SJCRH30 (cell line): ENCODE measurements around the gene PXYLP1. TPM values are rescaled to one million over a fixed set of nuclear protein-coding genes. Genes with fewer than 3 reads are reported as not detected.

Experiments
- DNase-seq, 2 experiments: peaks; one replicate each; pipeline ENCODE4 v3.0.0-alpha.2; 2015 to 2020
- H3K27ac ChIP-seq: fragments of 250-450 bp; sonication (Bioruptor Pico); 2 replicates; pipeline ENCODE4 v1.5.1; 2020; ENCODE audit warnings: mild to moderate bottlenecking, moderate library complexity
- H3K27me3 ChIP-seq: fragments of 250-450 bp; sonication (Bioruptor Pico); 2 replicates; pipeline ENCODE4 v1.5.1; 2020; ENCODE audit warnings: mild to moderate bottlenecking, moderate library complexity
- H3K36me3 ChIP-seq: fragments of 250-450 bp; sonication (Bioruptor Pico); 2 replicates; pipeline ENCODE4 v1.5.1; 2020; ENCODE audit warnings: mild to moderate bottlenecking, moderate library complexity
- H3K4me1 ChIP-seq: fragments of 250-450 bp; sonication (Bioruptor Pico); 2 replicates; pipeline ENCODE4 v1.5.1; 2020; ENCODE audit warnings: mild to moderate bottlenecking, moderate library complexity
- H3K4me3 ChIP-seq: fragments of 250-450 bp; sonication (Bioruptor Pico); 2 replicates; pipeline ENCODE4 v1.5.1; 2020; ENCODE audit warnings: mild to moderate bottlenecking, moderate library complexity
- H3K9me3 ChIP-seq: fragments of 250-450 bp; sonication (Bioruptor Pico); replicated peaks from 2 replicates; pipeline ENCODE4 v1.5.1; 2020; ENCODE audit warnings: mild to moderate bottlenecking, moderate library complexity
- total RNA-seq: library from RNA; depleted of rRNA; stranded (reverse); fragments of >200 nt; shearing (Covaris generic); gene quantifications from 2 replicates; pipeline ENCODE4 v1.2.3, GENCODE V29; 2014

PXYLP1 gene
- total RNA-seq, 1 experiment from 2014 or later: 24.9 TPM

DNA sequence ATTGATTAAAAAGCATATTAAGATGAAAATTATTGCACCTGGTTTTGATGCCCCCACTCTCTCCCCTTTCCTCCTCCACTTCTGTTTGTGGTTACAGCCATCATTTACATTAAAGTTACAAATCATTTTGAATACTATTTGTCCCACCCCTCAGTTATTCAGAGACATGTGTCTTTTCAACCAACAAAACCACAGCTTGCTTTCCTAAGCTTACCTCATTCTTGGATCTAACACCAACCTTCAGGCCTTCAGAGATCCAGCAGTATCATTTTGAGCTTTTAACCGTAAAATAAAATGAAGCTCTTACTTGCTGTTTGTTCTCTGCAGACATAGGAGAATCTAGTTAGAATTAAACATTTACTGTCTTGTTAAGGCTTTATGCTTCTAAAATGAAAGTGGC lies 4.7 kb downstream of the PXYLP1 start:
- Histone ChIP-seq H3K27ac (no peak overlapping the region), H3K36me3 (no peaks in the 10 kb centered on the region), H3K27me3 (no peaks in the 10 kb centered on the region), H3K4me1 (peaks cover 18% of the 10 kb centered on the region), H3K9me3 (no peaks in the 10 kb centered on the region), H3K4me3 (no peak overlapping the region)
- no peak for DNase-seq

DNA sequence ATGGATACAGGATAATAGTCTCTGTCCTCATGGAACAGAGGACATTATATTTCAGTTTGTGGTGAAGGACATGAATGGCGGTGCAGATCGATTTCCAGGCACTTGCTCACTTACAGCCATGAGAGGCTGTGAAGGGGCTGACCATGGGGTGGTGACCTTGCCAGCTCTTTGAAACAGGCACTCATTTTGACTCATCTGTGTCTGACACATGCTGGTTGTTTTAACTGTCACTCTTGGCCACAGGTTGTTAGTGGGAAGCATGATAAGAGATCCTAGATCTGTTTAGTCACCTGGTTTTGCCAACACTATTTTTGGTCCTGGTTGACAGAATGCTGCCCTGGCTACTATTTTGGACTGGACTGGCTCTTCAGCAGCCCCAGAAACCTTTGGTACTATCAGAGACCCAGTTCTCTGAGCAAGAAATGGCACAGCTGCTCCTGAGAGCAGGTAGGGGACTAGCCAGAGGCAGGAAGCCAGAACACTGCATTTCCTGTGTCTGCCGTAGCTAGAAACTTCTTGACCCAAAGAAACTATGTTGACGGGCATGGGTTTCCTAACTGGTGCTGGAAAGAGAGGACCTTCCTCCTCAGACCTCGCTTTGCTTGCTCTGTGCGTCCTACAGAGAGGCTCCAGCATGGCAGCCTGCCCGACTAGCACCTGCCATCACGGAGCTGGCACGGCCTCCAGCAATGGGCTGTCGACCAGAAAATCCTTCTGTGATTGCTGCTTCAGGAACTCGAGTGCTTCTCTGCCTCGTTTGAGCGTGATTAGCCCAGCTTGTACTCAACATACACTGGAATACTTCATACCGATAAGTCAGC lies 6.3 kb downstream of the PXYLP1 start:
- Histone ChIP-seq H3K4me1 (peaks cover 18% of the 10 kb centered on the region), H3K9me3 (no peaks in the 10 kb centered on the region), H3K4me3 (no peak overlapping the region), H3K36me3 (no peaks in the 10 kb centered on the region), H3K27me3 (no peaks in the 10 kb centered on the region), H3K27ac (no peak overlapping the region)
- DNase-seq: no peak

DNA sequence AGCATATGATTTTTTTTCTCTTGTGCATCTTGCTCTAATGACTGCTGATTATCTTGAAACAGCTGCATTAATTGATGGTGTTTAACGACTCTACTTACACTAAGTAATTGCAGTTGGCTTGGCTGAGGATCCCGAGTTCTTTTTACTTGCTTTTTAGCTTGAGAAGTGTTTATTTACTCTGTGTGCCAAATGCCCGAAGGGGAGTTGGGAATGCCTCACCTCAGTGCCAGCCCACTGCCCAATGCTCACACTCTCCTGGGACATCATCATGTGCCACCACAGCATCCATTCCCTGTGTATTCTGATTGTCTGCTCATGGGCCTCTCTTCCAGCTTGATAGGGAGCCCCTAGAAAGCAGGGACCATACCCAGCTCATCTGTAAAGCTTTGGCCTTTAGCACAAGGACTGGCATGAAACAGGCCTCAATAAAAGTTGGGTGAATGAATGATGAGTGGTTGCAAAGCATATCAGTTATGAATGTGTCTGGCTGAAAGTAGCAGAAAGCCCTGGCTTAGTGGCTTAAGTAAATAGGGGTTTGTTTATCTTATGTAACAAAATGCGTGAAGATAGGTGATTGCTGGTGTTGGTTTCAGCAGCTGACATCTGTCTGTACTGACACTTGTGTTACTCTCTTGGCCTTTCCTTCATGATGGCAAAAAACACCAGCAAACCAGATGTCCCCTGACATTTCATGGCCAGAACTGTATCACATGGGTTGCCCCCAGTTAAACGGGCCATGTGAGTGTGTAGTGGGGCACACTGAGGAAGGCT lies 8.1 kb downstream of the PXYLP1 start:
- no peaks in the 10 kb centered on the region for H3K27me3 ChIP-seq
- no peaks in the 10 kb centered on the region for H3K36me3 ChIP-seq
- DNase-seq: peak in 1 of 2 experiments; percentile 41
- no peak overlapping the region for H3K27ac ChIP-seq
- no peak overlapping the region for H3K4me3 ChIP-seq
- peaks cover 18% of the 10 kb centered on the region for H3K4me1 ChIP-seq
- no peaks in the 10 kb centered on the region for H3K9me3 ChIP-seq

DNA sequence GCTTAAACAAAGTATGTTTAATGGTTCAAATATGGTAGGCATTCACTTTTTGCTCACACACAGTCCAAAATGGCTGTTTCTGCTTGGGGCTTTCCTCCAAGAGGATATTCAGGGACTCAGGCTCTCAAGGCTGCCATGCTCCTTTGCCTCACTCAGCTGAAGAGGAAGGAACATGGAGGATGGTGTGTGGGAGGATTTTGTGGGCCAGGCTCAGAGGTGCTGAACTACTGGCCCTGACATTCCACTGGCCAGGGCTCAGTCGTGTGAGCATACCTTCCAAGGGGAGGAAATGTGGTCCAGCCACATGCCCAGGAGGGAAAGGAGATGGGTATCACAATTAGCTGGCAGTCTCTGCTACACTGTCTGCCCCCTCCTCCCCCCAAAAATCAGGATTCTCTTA lies 8.7 kb downstream of the PXYLP1 start:
- Histone ChIP-seq H3K36me3 (no peaks in the 10 kb centered on the region), H3K27ac (no peak overlapping the region), H3K4me3 (no peak overlapping the region), H3K27me3 (no peaks in the 10 kb centered on the region), H3K9me3 (no peaks in the 10 kb centered on the region), H3K4me1 (peaks cover 18% of the 10 kb centered on the region)
- no peak for DNase-seq

DNA sequence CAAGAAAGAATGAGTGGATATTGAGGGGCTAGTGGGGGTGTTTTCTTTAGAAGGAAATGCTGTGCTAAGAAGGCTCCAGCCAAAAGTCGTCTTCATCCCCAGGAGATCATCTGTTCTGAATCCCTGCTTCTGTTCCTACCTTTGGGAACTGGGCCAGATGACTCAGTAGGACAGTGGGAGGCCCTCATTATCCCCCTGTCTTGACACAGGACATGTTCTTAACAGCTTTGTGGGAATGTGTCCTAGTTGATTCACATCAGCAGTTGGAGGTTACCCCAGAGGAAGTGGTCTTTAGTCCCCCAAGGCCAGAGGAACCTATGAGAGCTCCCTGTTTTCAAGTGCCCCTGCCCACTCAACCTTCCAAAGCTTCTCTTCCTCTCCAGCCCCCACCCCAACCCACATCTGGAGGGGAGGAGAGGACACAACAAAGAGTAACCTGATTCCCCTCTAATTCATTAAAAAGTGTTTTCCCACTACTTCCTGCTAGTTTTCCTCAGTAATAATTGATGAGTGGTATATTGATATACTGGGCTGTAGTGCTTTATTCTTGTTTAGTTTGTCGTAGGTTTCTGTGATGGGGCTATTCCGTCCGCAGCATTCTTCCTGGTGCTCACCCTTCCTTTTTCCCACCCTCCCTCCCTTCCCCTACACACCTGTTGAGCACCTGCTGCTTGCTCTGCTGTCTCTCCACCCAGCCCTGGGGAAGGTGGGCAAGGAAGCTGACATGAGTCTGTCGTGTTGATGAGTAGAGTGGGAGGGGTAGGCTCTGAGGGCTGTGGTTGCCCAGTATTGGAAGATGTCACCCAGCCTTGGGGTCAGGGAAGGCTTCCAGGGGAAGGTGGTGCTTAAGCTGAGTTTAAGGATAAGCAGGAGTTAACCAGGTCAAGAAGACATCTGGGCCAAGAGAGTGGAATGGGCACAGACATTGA lies 9.3 kb downstream of the PXYLP1 start:
- Histone ChIP-seq H3K4me3 (no peak overlapping the region), H3K9me3 (no peaks in the 10 kb centered on the region), H3K36me3 (no peaks in the 10 kb centered on the region), H3K27me3 (no peaks in the 10 kb centered on the region), H3K27ac (no peak overlapping the region), H3K4me1 (peaks cover 18% of the 10 kb centered on the region)
- DNase-seq: peak in 1 of 2 experiments; percentile 41

DNA sequence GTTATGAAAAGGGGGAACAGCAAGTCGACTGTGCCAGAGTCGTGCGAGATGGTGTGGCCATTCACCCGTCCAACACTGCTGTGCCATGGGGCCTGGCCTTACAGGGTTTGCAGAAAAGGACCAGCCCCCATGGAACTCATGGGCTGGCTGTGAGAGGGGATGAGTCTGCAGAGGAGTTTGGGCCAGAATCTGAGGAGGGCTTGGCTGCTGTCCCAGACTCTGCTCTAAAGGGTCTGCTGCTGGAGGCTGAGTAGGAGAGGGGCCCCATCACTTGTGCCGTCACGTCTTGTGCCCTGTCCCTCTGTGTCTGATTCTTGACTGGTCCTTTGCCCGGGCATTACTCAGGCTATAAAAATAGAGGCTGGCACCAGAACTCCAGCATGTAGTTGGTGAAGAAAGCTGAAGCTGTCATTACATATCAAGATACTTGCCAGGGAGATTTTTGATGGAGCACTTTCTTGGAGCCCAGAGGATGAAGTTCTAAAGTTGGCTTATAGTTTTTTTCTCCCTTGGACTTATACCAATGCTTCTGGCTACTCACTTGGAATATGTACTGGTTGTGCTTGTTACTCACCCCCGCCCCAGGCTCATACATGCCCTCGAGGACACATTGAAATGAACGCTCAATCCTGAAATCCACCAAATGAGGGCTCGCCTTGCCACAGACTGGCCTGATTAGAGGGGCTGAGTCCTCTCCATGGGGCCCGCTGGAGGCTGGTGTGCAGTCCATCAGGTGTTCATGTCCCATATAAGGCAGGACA lies 10.2 kb downstream of the PXYLP1 start:
- Histone ChIP-seq H3K36me3 (no peaks in the 10 kb centered on the region), H3K27ac (no peak overlapping the region), H3K9me3 (no peaks in the 10 kb centered on the region), H3K4me1 (peaks cover 18% of the 10 kb centered on the region), H3K4me3 (no peak overlapping the region), H3K27me3 (no peaks in the 10 kb centered on the region)
- DNase-seq: no peak

DNA sequence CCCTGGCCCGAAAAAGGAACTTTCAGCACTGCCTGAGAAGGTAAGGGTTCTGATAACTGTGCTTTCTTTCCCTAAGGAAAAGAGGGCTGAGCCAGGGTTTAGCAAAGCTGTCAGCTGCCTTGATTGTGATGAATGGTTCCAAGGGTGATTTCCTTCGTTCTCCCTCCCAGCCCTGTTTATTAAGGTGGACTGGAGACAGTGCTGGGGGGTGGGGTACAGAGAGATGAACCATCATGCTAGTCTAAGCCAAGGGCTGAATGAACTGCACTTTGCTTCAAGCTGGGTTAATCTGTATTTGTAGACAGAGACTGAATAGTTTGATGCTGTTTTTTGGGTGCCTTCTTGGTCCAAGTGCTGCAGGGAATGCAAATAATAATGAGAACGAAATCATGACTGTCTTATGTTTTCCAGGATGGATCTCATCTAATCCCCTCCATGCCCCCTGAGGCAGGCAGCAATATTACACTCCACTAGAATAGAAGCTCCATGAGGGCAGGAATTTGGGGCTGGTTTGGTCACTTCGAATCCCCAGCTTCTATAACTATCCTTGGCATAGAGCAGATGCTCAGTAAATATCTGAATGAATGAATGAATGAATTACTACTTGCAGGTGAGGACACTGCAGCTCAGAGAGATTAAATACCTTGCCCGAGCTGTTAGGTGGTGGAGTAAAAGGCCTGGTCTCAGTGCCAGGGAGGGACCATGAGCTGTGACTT lies 10.9 kb downstream of the PXYLP1 start:
- Histone ChIP-seq H3K27me3 (no peaks in the 10 kb centered on the region), H3K36me3 (no peaks in the 10 kb centered on the region), H3K4me3 (no peak overlapping the region), H3K4me1 (peaks cover 18% of the 10 kb centered on the region), H3K9me3 (no peaks in the 10 kb centered on the region), H3K27ac (no peak overlapping the region)
- DNase-seq: no peak

DNA sequence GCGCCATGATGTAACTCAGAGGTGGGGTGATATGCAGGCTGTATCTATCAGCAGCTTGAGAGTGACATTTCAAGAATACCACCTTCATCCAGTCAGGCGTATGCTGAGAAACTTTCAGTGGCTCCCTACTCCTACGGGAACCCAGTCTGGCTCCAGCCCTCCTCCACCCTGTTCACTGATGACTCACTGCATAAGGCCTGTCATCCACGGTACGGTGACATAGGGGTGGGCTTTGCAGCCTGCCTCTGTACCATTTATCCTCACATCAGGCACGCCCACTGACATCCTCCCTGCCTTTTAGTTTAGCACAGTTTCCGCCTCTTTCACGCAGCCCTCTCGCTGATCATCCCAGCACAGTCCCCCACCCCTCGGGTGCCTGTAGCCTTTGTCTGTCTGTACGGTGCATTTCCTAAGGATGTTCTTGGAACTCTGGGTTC lies 11.7 kb downstream of the PXYLP1 start:
- H3K36me3 ChIP-seq: no peaks in the 10 kb centered on the region
- H3K27ac ChIP-seq: no peak overlapping the region
- no peak for DNase-seq
- no peaks in the 10 kb centered on the region for H3K27me3 ChIP-seq
- H3K4me1 ChIP-seq: peaks cover 18% of the 10 kb centered on the region
- H3K4me3 ChIP-seq: no peak overlapping the region
- H3K9me3 ChIP-seq: no peaks in the 10 kb centered on the region

DNA sequence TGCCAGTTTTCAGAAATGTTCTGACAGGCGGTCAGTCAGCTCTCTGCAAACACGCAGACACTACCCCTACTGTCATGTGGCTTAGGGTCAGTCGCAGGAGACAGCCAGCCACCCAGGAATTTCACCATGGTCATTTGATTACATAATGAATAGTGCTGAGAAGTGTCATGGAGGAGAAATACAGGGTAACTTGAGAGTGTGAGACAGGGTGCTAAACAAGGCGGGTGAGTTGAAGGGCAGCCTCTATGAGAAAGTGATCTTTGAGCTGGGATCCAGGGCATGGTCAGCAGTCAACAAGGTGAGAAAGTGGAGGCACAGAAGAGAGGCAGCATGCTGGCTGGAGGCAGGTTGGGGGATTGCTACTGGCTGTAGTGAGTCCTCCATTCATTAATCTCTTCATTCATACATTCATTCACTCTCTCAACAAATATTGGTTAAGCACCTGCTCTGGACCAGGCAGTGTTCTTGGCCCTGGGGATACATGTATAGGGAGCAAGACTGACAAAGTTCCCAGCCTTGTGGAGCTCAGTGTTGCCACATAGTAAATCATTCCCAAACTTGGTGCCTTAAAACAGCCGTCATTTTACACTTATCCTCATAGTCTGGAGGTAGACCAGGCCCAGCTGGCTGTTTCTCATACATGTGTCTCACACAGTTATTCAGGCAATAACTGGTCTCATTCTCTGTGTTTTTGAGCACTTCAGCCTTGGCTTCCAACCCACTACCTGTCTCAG lies 14.8 kb downstream of the PXYLP1 start:
- no peak for DNase-seq
- Histone ChIP-seq H3K4me3 (no peak overlapping the region), H3K4me1 (no peaks in the 10 kb centered on the region), H3K9me3 (0 out of 2 replicates have a peak, but pooled peaks cover 2% of the 10 kb centered on the region), H3K27me3 (no peaks in the 10 kb centered on the region), H3K36me3 (no peaks in the 10 kb centered on the region), H3K27ac (no peak overlapping the region)

DNA sequence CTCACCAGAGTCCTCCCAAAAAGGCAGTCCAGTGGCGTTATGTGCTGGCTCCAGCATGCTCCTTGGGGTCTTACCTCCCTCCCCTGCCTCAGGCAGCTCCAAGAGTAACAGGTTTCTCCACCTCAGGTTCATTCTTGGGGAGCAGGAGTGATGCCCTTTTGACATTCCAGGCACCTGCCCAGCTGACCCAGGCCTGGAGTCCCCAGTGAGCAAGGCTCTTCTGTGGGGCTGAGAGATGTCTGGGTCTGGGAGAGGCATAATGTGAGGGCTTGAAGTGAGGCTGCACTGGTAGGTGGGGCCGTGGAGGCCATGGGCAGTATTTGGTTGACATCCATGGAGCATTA lies 15.3 kb downstream of the PXYLP1 start:
- no peaks in the 10 kb centered on the region for H3K36me3 ChIP-seq
- H3K27me3 ChIP-seq: no peaks in the 10 kb centered on the region
- no peak overlapping the region for H3K4me3 ChIP-seq
- no peaks in the 10 kb centered on the region for H3K4me1 ChIP-seq
- H3K27ac ChIP-seq: no peak overlapping the region
- no peak for DNase-seq
- H3K9me3 ChIP-seq: 0 out of 2 replicates have a peak, but pooled peaks cover 2% of the 10 kb centered on the region

DNA sequence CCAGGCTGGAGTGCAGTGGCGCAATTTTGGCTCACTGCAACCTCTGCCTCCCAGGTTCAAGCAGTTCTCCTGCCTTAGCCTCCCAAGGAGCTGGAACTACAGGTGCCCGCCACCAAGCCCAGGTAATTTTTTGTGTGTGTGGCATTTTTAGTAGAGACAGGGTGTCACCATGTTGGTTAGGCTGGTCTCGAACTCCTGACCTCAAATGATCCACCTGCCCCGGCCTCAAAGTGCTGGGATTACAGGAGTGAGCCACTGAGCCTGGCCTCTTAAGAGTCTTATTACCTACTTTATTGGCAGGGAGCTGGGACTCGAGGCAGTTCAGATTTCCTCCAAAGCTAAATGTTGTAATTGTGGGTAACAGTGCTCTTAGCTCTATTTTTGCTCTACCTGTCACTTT lies 16.4 kb downstream of the PXYLP1 start:
- no peaks in the 10 kb centered on the region for H3K36me3 ChIP-seq
- H3K27ac ChIP-seq: no peak overlapping the region
- no peaks in the 10 kb centered on the region for H3K4me1 ChIP-seq
- H3K27me3 ChIP-seq: no peaks in the 10 kb centered on the region
- no peak overlapping the region for H3K4me3 ChIP-seq
- no peak for DNase-seq
- 0 out of 2 replicates have a peak, but pooled peaks cover 2% of the 10 kb centered on the region for H3K9me3 ChIP-seq

DNA sequence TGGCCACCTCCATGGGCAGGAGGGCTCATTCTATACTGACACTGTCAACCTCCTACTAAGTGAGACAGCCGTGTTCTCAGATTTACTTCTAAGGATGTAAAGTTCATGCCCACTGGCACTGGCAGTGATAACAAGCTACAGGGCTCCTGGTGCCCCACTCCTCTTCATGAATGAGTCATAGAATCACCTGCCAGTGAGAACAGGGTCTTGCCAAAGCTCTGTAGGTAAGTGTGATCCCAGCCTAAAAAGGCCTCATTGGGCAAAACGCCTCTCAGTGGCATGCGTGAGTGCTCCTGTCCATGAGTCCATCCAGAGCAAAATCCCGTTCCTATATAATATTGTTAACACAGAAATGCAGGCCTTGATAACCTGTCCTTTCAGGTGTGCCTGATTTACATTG lies 17.4 kb downstream of the PXYLP1 start:
- no peak overlapping the region for H3K4me3 ChIP-seq
- no peak for DNase-seq
- H3K27ac ChIP-seq: no peak overlapping the region
- H3K9me3 ChIP-seq: 0 out of 2 replicates have a peak, but pooled peaks cover 2% of the 10 kb centered on the region
- H3K27me3 ChIP-seq: no peaks in the 10 kb centered on the region
- no peaks in the 10 kb centered on the region for H3K4me1 ChIP-seq
- no peaks in the 10 kb centered on the region for H3K36me3 ChIP-seq

DNA sequence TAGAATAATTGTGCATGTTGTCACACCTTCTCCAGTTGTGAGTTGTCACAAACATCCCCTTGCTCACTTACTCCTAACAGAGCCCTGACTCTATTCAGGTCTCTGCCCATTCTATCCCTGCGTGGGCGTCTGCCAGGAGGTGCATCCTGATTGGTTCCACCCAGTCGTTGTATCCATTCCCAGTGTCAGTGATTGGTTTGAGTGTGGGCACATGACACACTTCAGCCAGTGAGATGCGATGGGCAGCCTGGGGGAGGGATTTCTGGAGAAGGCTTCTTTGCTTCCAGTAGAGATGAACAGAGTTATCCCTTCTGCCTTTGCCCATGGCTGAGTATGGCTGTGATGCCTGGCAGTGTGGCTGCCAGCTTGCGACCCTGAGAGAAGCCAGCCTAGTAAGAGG lies 18.7 kb downstream of the PXYLP1 start:
- H3K27me3 ChIP-seq: no peaks in the 10 kb centered on the region

More for the DNA sequence above, 18.7 kb downstream of the PXYLP1 start:
- Histone ChIP-seq H3K27ac (no peak overlapping the region), H3K4me3 (no peak overlapping the region), H3K9me3 (0 out of 2 replicates have a peak, but pooled peaks cover 2% of the 10 kb centered on the region), H3K4me1 (peaks cover 7% of the 10 kb centered on the region), H3K36me3 (no peaks in the 10 kb centered on the region)
- no peak for DNase-seq
